ENCODE data around the gene SEPTIN5.
"Not testable (repeated sequence)": the region's sequence is repeated elsewhere in the genome, so short reads cannot be mapped to it uniquely, and the experiment has no call there.

SEPTIN5 gene

DNA sequence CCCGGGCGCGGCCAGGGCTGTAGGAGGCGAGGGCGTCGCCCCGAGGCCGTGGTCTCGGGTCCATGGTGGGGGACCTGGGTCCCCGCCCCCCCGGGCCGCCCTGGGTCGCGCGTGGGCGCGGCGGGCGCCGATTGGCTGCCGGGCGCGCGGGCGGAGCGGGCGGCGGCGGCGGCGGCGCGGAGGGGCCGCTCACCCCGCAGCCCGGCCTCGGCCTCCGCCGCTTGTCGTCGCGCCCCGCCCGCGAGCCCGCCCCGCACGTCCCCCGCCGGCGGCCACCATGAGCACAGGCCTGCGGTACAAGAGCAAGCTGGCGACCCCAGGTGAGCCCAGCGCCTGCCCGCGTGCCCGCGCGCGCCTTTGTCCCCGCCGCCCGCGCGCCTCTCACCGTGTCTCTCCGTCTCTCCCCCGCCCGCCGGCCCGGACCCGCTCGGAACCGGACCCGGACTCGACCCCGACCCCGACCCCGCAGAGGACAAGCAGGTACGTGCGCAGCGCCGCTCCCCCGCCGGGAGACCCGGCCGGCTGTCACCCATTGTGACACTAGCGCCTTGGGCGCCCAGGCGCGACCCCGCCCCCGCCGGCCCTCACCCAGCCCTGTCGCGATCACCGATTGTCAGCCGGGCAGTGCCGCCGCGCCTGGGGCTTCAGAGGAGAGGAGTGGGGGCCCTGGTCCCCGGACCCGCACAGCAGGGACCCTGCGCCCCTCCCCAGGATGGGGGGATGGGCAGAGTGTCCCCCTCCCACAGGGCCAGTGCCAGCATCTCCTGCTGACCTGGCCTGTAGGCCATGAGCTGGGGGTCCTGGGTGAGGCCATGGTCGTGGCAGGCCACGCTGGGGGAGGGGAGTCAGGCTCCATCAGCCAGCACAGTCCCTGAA is at the start of gene SEPTIN5:
Gene SEPTIN5 (plus strand): TSS at position 192 of the 876 bp plus-strand sequence. CDS start 86 bp downstream, at position 278.
- DNase-seq, result no peak

DNA sequence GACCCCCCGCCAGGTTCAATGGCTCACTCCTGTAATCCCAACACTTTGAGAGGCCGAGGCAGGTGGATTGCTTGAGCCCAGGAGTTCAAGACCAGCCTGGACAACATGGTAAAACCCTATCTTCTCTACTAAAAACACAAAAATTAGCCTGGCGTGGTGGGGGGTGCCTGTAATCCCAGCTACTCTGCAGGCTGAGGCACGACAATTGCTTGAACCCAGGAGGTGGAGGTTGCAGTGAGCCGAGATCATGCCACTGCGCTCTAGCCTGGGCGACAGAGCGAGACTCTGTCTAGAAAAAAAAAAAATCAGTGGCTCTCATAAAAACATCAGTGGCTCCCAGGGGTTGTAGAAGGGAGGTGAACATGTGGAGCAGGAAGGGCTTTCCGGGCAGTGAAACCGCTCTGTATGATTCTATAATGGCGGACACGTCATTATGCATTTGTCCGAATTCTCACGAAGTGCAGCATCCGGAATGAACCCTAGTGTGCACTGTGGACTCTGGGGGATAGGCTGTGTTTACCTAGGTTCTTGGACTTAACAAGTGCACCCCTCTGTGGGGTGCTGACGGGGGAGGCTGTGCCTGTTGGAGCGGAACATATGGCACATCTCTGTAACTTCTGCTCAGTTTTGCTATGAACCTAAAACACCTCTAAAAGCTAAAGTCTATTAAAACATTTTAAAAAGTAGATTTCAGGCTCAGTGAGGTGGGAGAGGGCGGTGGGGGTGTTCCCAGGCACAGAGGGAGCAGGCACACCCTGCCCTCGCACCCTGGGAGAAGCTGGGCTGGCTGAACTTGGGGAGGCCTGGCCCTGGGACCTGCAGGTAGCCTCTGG is 49.1 kb upstream of the SEPTIN5 start:
- no peak for DNase-seq

DNA sequence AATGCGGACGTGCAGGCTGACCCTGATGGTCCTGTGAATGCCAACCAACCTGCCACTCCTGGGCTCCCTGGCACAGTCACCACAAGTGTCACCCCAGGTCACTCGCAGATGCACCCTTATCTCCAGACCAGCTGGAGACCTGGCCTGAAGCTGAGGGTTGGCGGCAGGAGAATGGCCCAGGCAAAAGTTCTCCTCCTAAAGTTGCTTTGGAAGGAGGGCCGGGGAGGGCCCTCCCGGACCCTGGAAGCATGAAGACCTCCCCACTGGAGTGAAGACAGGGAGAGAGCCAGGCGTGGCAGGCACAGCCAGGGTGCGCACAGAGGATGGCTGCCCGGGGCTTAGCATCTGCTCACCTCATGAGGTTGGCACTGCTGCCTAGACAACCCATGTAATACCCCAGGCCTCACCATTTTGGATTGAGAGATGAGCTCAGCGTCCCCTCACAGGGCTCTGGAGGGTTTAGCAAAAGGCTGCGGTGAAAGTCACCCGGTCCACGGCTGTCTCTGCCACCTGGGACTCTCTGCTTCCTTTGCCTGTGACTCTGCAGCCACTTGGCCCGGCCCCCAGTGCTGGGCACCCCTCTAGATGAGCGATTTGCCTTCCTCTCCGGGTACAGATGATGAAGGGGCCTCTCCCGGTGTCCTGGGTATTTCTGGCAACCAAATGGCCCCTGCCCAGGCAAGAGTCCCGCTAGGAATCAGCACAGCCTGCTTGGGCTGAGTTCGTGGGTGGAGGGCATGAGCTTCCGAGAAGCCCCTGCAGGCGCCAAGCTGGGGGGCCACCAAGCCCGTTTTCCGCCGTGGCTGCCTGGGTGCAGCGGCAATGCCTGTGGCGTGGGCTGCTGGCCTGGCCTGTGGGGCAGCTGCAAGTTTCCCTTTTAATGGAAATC is 48.3 kb upstream of the SEPTIN5 start:
- no peak for DNase-seq

DNA sequence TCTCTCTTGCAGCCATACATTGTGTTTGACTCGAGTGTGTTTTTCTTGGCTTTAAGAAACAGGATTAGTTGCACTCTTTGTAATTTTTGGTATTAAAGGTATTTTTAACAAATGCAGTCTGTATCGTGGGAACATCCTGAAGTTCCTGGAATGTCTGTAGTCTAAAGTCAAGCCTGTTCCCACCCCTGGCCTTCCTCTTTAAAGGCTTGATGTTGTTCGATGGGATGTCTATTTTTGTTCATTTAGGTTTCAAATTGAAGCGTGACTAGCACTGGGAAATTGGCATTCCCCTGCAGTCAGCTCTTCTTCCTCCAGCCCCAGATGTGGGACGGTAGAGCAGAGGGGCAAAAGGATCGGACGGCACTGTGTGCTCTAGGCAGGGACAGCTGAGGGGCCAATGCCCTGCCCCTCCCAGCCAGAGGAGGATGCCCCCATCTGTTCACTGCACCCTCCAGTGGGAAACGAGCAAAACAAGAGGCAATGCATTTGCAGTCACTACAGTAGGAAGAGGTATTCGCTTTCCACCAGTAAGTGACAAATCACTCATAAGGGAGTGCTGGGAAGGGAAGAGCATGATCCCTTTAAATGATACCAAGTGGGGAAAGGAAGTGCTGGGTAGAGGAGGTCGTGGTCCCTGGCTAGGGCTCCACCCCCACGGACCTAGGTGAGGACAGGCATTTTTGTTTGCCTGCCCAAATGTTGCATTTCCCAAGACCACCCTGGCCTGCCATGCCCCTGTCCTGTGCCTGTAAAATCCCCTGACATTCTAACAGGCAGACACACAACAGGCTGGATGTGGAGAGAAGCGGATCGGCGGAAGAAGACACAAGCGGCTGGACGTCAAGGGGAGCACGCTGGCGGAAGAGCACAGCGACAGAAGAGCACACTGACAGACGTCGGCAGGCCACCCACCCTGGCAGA is 47.4 kb upstream of the SEPTIN5 start:
- DNase-seq, result no peak

DNA sequence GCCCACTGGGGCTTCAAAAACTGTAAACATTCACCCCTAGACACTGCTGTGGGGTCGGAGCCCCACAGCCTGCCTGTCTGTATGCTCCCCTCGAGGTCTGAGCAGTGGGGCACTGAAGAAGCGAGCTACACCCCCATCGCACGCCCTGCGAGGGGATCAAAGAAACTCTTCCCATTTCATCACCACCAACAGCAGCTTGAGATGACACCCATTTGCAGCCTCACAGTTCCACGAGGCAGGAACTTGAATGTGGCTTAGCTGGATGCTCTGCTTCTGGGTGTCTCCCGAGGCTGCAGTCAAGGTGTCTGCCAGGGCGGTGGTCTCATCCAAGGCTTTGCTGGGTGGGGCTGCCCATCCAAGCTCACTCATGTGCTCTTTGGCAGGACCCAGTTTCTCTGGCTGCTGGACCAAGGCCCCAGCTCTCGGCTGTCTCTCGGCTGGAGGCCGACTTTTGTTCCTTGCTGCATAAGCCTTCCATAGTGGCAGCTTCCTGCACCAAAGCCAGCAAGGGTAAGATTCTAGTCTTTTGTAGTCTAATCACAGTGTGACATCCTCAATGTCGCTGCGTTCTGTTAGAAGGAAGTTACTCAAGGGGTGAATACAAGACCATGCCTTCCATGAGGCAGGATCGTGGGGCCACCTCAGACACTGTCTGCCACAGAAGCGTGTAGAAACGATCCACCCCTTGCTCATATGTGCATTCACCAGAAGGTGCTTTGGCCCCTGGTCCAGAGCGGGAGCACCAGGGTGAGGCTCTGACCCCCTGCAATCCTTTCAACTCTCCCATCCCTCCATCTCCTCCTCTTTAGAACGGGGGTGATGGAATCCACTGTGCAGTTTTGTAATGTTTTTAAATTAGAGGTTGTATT is 46.2 kb upstream of the SEPTIN5 start:
- DNase-seq, result no peak

DNA sequence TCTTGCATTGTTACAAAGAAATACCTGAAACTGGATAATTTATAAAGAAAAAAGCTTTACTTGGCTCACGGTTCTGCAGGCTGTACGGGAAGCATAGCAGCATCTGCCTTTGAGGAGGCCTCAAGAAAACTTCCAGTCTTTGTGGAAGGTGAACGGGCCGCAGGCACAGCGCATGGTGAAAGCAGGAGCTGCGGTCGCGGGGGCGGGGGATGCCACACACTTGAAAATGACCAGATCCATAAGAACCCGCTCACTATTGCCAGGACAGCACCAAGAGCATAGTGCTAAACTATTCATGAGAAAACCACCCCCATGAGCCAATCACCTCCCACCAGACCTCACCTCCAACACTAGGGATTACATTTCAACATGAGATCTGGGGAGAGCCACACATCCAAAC is 45.6 kb upstream of the SEPTIN5 start:
- DNase-seq, result no peak

DNA sequence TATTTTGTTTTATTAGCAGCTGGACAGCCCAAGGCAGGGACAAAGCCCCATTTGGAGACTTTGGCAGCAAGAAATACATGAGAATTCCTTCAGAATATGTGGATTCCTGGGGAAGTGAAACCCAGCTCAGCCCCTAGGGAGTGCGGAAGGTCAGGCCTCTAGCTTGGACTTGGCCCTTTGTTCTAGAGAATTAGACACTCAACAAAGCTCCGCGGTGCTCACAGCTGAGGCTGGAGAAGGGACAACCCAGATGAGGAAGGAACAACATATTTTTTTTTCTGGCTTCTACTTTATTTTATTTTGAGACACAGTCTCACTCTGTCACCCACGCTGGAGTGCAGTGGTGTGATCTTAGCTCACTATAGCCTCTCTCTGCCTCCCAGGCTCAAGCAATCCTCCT is 44.7 kb upstream of the SEPTIN5 start:
- DNase-seq, result no peak

DNA sequence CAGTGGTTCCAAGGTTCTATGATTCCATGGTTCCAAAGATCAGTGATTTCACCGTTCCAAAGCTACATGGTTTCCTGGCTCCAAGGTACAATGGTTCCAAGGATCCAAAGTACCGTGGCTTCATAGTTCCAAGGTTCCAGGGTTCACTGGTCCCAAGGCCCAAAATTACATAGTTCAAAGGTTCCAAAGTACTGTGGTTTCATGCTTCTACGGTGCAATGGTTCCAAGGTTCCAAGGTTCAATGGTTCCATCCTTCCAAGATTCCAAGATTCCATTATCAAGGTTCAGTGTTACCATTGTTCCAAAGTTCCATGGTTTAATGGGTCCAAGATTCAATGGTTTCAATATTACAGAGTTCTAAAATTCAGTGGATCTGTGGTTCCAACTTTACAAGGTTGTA is 43.0 kb upstream of the SEPTIN5 start:
- no peak for DNase-seq

DNA sequence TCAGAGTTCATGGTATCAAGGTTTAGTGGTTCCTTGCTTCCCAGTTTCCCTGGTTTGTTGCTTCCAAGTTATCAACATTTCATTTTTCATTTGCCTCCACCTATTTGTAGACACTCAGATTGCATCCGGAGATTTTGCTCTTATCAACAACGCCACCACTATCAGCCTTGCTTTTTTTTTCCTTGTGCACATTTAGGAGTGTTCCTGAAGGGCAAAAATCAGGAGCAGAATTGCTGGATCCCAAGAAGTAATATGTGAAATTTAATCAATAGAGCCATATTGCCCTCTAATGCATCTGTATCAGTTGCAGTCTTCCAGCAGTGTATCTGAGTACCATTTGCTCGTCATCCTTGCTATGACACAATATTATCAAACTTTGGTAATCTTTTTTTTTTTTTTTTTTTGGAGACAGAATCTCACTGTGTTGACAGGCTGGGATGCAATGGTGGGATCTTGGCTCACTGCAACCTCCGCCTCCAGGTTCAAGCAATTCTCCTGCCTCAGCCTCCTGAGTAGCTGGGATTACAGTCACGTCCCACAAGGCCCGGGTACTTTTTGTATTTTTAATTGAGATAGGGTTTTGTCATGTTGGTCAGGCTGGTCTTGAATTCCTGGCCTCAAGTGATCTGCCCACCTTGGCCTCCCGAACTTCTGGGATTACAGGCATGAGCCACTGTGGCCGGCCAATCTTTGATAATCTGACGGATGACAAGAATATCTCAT is 42.1 kb upstream of the SEPTIN5 start:
- DNase-seq, result no peak

DNA sequence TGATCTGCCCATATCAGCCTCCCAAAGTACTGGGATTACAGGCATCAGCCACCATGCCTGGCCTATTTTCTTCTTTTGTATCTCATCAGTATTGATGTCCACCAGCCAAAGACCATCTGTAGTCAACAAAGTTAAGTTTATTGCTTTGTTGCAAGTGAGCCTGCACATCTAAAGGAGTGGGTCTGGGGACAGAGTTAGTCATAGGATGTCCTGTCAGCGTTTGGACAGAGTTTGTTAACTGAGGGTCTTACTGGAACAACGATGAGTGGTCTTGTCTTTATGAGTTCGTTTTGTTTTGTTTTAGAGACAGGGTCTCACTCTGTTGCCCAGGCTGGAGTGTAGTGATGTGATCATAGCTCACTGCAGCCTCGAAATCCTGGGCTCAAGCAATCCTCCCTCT is 40.6 kb upstream of the SEPTIN5 start:
- DNase-seq, result no peak

DNA sequence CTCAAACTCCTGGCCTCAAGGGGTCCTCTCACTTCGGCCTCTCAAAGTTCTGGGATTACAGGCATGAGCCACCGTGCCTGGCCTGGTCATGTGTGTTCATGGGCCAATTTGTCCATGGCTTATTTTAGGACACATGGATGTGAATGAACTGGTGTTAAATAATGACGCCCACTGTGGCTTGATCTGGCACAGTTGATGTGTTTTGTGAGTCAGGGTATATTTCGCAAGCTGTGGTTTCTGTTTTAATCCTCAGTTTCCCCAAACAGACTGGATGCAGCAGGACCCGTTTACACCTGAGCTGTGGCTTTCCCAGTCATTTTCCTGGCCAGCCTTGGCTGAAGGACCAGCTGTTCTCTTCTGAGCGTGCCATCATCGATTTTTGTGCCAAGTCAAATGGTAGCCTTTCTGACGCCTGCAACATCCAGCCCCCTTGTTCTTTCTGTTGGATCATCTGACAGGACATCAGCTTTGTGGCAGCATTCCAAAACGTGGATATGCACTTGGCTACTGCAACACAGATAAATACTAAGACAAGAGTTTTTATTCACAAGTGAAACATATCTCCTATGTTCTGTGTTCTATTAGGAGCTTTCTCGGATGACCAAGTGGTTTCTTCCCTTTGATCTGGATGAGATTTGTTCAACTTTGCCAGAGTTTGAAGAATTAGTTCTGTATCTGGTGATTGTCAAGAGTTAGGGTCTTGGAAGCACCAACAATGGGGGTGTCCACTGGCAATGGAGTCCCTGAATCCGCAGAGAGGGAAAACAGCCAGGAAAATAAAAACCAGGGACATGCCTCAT is 40.0 kb upstream of the SEPTIN5 start:
- DNase-seq, result no peak

DNA sequence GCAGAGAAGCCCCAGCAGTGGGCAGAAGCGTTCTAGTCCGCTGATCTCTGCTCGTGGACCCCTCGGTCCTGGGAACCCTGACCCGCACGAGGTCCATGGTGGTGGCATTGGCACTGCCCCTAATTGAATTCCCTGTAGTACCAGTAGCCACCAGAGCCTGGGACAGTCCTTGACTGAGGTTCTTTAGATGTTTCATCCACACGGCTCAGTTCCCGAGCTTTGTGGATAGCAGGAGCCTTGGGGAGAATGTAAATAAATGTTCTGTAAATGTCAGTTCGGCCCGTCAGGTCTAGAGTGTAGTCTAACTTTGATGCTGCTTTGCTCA is 39.4 kb upstream of the SEPTIN5 start:
- no peak for DNase-seq

DNA sequence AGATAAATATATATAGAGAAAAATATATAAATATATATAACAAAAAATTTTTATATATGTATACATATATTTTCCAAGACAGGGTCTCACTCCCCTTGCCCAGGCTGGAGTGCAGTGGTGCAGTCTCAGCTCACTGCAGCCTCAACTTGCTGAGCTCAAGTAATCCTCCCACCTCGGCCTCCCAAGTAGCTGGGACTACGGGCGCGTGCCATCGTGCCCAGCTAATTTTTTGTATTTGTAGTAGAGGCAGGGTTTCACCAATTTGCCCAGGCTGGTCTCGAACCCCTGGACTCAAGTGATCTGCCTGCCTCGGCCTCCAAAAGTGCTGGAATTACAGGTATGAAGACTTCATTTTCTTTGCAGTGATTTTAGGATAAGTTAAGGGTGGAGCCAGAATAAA is 38.9 kb upstream of the SEPTIN5 start:
- no peak for DNase-seq

DNA sequence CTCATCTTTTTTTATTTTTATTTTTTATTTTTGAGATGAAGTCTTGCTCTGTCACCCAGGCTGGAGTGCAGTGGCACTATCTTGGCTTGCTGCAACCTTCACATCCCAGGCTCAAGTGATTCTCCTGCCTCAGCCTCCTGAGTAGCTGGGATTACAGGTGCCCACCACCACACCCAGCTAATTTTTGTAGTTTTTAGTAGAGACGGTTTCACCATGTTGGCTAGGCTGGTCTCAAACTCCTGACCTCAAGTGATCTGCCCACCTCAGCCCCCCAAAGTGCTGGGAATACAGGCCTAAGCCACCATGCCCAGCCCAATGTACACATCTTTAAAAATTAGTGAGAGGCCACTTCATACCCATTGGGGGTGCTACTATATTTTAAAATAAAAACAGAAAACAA is 37.9 kb upstream of the SEPTIN5 start:
- DNase-seq, result not testable (repeated sequence)

DNA sequence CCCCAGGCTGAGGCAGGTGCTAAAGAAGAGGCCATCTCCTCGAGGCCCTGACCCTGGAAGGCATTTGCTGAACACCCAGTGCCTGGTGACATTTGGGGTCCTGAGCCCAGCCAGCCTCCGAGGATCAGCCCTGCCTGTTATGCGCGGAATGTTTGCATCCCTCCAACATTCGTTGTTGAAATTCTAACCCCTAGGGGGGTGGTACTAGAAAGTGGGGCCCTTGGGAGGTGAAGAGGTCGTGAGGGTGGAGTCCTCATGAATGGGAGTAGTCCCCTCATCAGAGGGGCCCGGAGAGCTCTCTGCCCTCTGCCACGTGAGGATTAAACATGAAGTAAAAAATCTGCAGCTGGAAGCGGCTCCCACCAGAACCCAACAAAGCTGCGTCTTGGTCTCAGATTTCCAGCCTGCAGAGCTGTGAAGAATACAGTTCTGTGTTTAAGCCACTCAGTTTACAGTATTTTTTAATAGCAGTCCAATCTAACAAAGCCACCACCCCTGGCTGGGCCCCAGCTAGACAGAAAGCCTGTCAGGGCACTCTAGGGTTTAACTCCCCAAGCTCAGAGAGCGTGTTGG is 35.3 kb upstream of the SEPTIN5 start:
- DNase-seq, result no peak

DNA sequence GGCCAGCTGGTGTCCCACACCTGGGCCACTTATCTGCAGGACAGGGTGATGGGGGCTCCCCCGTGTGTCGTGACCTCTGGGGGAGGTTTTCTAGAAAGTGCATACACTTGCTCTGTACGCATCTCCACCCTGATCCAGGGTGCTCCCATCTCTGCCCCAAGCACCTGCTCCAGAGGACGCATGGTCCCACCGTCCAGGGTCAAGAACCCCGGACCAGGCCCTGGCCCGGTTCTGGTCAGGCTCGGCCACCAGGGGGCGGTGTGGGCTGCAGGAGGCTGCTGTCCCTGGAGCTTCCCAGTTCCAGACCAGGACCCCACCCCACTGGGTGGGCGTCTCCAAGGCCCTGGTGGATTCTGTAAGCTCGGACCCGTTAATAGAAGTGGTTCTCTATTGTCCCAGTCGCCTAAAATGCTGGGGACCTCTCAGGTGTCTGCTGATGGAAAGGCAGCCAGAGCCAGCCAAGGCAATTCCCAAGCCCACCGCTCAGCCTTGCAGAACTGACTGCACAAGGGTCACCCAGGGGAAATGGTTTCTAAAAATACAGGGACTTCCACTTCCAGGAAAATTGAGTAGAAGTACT is 34.7 kb upstream of the SEPTIN5 start:
- DNase-seq, result no peak

DNA sequence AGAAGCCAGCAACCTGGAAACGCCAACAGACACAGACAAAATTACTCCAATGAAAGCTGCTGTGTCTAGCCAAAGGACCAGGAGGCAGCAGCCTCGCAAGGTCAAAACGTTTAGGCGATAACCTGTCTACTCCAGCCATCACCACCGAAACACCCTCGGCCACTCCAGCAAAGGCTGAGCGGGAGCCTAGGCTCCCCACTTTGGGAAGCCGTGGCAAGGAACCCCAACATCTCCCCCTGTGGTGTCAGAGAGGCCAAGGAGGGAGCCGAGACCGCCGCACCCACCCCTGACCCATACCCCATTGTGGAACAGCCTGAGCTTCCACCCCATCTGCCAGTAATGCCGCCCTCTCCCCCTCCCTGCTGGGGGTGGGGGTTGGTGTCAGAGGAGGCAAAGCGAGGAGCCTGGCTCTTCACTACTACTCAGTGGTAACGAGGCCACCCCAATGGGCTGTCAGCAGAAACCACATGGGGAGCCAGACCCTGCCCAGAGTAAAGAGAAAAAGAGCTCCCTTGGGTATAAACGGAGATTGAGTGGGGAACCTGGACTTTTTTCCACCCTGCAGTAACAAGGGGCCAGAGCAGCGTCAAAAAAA is 33.9 kb upstream of the SEPTIN5 start:
- no peak for DNase-seq

Measured in MV-4-11 (cell line).